KMS-11 (cell line): ENCODE measurements around the gene IFNA1.
"Not testable (repeated sequence)": the region's sequence is repeated elsewhere in the genome, so short reads cannot be mapped to it uniquely, and the experiment has no call there.

Experiments used
- H2AFZ ChIP-seq: fragments of 200-600 bp; sonication (generic); 2 replicates; pipeline ENCODE4 v1.6.1; 2016; ENCODE audit warnings: antibody characterized with exemption, mixed run types, low read depth
- H3K27ac ChIP-seq: fragments of 200-600 bp; sonication (generic); 2 replicates; pipeline ENCODE4 v1.6.1; 2016; ENCODE audit warnings: mild to moderate bottlenecking, mixed run types
- H3K27me3 ChIP-seq: fragments of 200-600 bp; sonication (generic); 2 replicates; pipeline ENCODE4 v1.6.1; 2017; ENCODE audit warnings: mild to moderate bottlenecking, low read depth, mixed run types, moderate library complexity; ENCODE audit not compliant: insufficient read depth
- H3K36me3 ChIP-seq: fragments of 200-600 bp; sonication (generic); 2 replicates; pipeline ENCODE4 v1.6.1; 2017; ENCODE audit warnings: mild to moderate bottlenecking, mixed run types; ENCODE audit not compliant: insufficient read depth
- H3K4me1 ChIP-seq: fragments of 200-600 bp; sonication (generic); 2 replicates; pipeline ENCODE4 v1.6.1; 2016; ENCODE audit warnings: mild to moderate bottlenecking, low read depth, mixed run types; ENCODE audit not compliant: poor library complexity, severe bottlenecking
- H3K4me2 ChIP-seq: fragments of 200-600 bp; sonication (generic); 2 replicates; pipeline ENCODE4 v1.7.0; 2016; ENCODE audit warnings: mild to moderate bottlenecking, mixed run types
- H3K4me3 ChIP-seq: fragments of 200-600 bp; sonication (generic); IDR thresholded peaks from 2 replicates; pipeline ENCODE4 v1.6.1; 2017; ENCODE audit warnings: low read depth, low read length, mixed read lengths; ENCODE audit not compliant: insufficient read depth
- H3K79me2 ChIP-seq: fragments of 200-600 bp; sonication (generic); 2 replicates; pipeline ENCODE4 v1.6.1; 2016; ENCODE audit warnings: low read depth, mixed run types; ENCODE audit not compliant: insufficient read depth
- H3K9ac ChIP-seq: fragments of 200-600 bp; sonication (generic); 2 replicates; pipeline ENCODE4 v1.6.1; 2016; ENCODE audit warnings: mild to moderate bottlenecking, mixed run types
- H4K20me1 ChIP-seq: fragments of 200-600 bp; sonication (generic); 2 replicates; pipeline ENCODE4 v1.6.1; 2016; ENCODE audit warnings: mild to moderate bottlenecking, mixed run types; ENCODE audit not compliant: insufficient read depth
- TF ChIP-seq, protein P1 (sequence below): fragments of 200-600 bp; sonication (generic); conservative IDR thresholded peaks from 2 replicates; pipeline ENCODE4 v1.6.1; 2017; ENCODE audit warnings: low read depth, mild to moderate bottlenecking, antibody characterized with exemption, low read length, moderate library complexity, mixed read lengths

The IFNA1 gene

GRCh38 chr9:21434202-21435014 lies 5.8 kb upstream of the IFNA1 start:
- Histone ChIP-seq H3K4me2 (no peak overlapping the region), H3K79me2 (no peaks in the 10 kb centered on the region), H3K27ac (no peak overlapping the region), H4K20me1 (no peaks in the 10 kb centered on the region), H3K9ac (no peak overlapping the region), H3K4me1 (no peaks in the 10 kb centered on the region), H3K27me3 (no peaks in the 10 kb centered on the region), H3K4me3 (no peak overlapping the region), H3K36me3 (no peaks in the 10 kb centered on the region), H2AFZ (no peak overlapping the region)
- TF ChIP-seq, protein P1, sequence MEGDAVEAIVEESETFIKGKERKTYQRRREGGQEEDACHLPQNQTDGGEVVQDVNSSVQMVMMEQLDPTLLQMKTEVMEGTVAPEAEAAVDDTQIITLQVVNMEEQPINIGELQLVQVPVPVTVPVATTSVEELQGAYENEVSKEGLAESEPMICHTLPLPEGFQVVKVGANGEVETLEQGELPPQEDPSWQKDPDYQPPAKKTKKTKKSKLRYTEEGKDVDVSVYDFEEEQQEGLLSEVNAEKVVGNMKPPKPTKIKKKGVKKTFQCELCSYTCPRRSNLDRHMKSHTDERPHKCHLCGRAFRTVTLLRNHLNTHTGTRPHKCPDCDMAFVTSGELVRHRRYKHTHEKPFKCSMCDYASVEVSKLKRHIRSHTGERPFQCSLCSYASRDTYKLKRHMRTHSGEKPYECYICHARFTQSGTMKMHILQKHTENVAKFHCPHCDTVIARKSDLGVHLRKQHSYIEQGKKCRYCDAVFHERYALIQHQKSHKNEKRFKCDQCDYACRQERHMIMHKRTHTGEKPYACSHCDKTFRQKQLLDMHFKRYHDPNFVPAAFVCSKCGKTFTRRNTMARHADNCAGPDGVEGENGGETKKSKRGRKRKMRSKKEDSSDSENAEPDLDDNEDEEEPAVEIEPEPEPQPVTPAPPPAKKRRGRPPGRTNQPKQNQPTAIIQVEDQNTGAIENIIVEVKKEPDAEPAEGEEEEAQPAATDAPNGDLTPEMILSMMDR = no peak; the same call in 1 of the 2 replicates

GRCh38 chr9:21435015-21435383 lies 5.2 kb upstream of the IFNA1 start:
- not testable (repeated sequence) for H2AFZ ChIP-seq, H3K9ac ChIP-seq, H3K4me1 ChIP-seq, H3K4me2 ChIP-seq, H3K79me2 ChIP-seq, H3K27me3 ChIP-seq, H3K36me3 ChIP-seq, H4K20me1 ChIP-seq, H3K27ac ChIP-seq, H3K4me3 ChIP-seq

DNA sequence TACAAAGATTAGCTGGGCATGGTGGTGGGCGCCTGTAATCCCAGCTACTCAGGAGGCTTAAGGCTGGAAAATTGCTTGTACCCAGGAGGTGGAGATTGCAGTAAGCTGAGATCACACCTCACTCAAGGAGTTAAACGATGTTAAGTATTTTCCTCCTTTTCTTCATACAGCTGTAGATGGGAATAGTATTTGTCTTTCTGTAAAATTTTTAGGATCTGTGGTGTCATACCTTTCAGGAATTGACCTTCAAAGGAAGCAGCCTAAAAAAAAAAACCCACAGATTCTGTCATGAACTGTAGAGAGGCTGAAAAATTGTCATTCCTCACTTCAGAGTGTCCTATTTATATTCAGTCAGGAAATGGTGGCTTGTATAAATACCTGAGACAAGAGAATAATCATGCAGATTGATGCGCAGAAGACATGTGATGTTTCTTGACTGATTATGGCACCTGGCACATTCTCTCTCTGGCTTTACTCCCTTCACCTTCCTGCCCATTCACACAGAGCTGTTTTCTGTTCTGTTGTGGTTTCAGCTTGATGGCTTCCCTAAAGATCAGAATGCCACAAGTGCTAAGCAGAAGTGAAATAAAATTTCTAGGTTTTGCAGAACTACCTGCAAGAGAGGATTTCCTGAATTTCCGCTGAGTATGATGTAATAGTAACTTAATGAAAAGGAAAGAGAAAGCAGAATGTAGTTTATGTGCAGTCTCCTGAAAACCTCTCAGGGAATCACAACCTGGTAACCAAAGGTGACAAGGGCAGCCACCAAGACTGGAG lies 3.8 kb downstream of the IFNA1 start:
- Histone ChIP-seq H3K36me3 (no peaks in the 10 kb centered on the region), H2AFZ (0 out of 2 replicates have a peak overlapping the region, but pooled peaks have one; percentile 23), H4K20me1 (no peaks in the 10 kb centered on the region), H3K4me2 (peak overlapping the region; percentile 61), H3K4me3 (no peak overlapping the region), H3K79me2 (no peaks in the 10 kb centered on the region), H3K4me1 (peaks cover 17% of the 10 kb centered on the region), H3K27ac (peak overlapping the region; percentile 29; the same call in 1 of the 2 replicates), H3K9ac (no peak overlapping the region), H3K27me3 (no peaks in the 10 kb centered on the region)
- TF ChIP-seq, protein P1 = no peak

DNA sequence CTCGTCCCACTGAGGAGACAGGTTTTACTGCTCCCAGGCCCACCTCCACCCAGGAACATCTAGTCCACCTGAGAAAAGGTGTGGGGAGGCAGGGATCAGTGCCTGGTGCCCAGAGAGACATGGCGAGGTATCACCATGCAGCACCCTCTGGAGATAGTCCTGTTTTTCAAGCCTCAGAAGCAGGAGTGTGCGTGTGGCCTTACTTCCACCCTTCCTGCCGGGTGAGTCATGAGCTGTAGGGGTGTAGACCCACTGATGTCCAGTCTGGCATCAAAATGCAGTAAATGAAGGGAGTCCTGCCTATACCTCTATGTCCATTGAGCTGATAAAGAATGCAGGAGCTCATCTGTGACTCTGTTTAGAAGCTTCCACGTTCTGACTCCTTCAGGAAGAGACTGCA lies 9.1 kb downstream of the IFNA1 start:
- H4K20me1 ChIP-seq, H3K9ac ChIP-seq, H2AFZ ChIP-seq, H3K79me2 ChIP-seq, H3K36me3 ChIP-seq, H3K4me3 ChIP-seq, H3K27ac ChIP-seq, H3K27me3 ChIP-seq, H3K4me1 ChIP-seq, H3K4me2 ChIP-seq: not testable (repeated sequence)

DNA sequence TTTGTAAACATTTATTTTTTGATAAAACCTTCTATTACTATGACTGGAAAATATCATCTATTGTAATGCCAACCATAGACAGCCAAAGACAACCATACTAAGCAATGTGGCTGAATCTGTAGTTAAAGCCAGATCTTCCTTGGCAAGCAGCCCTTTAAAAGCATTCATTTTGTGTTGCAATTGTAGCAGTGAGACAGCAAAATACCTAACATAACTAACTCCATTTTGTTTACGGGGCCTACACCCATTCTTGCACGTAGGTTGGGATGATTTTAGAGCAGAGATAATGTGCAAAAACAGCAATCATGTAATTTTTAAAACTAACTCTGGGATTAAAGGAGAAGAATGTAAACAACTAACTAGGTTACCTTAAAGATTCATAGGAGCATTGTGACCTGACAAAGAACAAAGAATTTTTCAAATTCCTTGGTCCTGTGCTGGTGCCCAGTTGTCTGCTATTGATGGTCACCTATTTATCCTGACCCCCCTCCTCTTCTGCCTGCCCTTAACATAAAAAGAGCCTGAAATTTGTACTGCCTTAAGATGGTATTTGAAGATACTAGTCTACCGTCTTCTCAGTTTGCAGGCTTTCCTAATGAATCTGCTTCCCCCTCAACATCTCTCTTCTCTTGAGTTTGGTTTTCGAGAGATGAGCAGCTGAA lies 10.6 kb downstream of the IFNA1 start:
- no peaks in the 10 kb centered on the region for H4K20me1 ChIP-seq
- no peak overlapping the region for H3K4me2 ChIP-seq
- no peaks in the 10 kb centered on the region for H3K36me3 ChIP-seq
- no peaks in the 10 kb centered on the region for H3K27me3 ChIP-seq
- H2AFZ ChIP-seq = no peak overlapping the region
- no peaks in the 10 kb centered on the region for H3K4me1 ChIP-seq
- no peak overlapping the region for H3K4me3 ChIP-seq
- no peak overlapping the region for H3K9ac ChIP-seq
- H3K79me2 ChIP-seq = no peaks in the 10 kb centered on the region
- no peak overlapping the region for H3K27ac ChIP-seq
- TF ChIP-seq, protein P1 = no peak
